ENCODE measurements around the gene DTX3L.

Gene DTX3L

DNA sequence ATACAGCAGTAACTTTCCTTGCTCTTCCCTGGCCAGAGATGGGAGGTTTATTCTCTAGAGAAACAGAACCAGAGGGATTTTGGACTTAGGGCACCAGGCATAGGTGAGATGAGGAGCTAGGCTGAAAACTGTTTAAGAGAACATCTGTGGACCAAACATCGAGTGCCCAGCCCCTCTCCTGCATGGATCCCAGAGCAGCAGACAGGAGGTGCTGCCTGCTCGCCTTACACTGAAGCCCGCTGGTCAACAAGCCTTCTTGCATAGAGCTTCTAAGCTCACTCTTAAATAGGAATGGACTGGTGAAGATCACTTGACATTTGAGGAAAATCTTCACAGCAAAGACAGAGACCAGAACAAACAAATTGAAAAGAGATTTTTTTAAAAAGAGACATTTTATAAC lies 54.5 kb downstream of the DTX3L start:
- no peak overlapping the region for H3K27ac ChIP-seq
- TF ChIP-seq, protein P1, sequence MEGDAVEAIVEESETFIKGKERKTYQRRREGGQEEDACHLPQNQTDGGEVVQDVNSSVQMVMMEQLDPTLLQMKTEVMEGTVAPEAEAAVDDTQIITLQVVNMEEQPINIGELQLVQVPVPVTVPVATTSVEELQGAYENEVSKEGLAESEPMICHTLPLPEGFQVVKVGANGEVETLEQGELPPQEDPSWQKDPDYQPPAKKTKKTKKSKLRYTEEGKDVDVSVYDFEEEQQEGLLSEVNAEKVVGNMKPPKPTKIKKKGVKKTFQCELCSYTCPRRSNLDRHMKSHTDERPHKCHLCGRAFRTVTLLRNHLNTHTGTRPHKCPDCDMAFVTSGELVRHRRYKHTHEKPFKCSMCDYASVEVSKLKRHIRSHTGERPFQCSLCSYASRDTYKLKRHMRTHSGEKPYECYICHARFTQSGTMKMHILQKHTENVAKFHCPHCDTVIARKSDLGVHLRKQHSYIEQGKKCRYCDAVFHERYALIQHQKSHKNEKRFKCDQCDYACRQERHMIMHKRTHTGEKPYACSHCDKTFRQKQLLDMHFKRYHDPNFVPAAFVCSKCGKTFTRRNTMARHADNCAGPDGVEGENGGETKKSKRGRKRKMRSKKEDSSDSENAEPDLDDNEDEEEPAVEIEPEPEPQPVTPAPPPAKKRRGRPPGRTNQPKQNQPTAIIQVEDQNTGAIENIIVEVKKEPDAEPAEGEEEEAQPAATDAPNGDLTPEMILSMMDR (IDR thresholded peaks at IDR 0.05): no peak
- no peak for TF ChIP-seq ZFX (IDR thresholded peaks at IDR 0.05; ENCODE audit: borderline replicate concordance)

DNA sequence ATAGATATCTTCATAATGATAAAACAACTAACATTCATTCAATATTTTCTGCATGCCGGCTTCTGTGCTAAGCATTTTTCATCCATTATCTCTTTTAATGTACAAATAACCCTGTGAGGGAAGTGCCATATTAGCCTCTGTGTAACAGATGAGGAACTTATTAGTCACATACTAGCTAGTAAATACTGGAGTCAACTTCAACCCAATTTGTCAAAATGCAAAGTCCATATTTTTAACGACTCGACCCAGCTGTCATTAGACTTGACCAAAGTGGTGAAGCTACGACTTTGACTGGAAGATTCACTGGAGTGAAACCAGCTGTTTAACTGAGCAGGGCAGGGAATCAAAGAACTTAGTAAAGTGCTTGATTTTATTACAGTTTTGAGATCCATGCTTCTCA lies 54.9 kb downstream of the DTX3L start:
- TF ChIP-seq, protein P1 (IDR thresholded peaks at IDR 0.05): no peak
- TF ChIP-seq ZFX (IDR thresholded peaks at IDR 0.05; ENCODE audit: borderline replicate concordance): no peak
- no peak overlapping the region for H3K27ac ChIP-seq

DNA sequence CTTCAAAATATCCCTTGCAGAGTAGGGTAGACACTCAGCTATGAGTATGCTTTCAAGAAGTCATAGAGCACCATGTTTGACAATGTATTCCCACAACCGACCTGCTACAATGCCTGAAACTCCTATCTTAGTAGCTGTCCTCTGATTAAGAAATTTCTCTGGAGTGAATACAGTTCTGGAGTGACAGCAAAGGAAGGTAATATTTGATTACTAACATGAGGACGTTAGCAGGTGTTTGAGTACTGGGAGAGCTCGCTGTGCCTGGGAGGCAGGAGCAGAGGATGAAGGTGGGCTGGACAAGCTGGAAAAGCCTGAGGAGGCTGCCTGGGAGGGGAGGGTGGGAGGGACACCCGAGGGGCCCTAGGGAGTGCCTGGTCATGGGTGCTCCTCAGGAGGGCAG lies 56.3 kb downstream of the DTX3L start:
- TF ChIP-seq, protein P1 (IDR thresholded peaks at IDR 0.05): no peak
- TF ChIP-seq ZFX (IDR thresholded peaks at IDR 0.05; ENCODE audit: borderline replicate concordance): no peak
- no peak overlapping the region for H3K27ac ChIP-seq

DNA sequence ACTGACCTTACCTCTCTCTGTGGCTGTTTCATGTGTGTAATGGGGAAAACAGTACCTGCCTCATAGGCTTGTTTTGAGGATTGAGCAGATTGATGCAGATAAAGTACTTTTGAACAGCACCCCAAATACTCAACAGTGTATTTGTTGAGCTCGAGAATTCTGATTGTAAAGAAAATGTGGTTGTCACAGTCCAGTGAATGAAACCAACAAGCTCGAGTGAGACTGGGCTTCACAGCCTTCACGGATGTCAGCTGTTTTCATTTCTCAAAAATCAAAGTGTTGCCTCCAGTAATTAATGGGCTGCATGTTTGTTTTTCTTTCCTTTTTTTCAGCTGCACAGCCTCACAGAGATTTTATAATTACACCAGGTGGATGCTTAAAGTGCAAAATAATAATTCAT lies 57.0 kb downstream of the DTX3L start:
- no peak overlapping the region for H3K27ac ChIP-seq

DNA sequence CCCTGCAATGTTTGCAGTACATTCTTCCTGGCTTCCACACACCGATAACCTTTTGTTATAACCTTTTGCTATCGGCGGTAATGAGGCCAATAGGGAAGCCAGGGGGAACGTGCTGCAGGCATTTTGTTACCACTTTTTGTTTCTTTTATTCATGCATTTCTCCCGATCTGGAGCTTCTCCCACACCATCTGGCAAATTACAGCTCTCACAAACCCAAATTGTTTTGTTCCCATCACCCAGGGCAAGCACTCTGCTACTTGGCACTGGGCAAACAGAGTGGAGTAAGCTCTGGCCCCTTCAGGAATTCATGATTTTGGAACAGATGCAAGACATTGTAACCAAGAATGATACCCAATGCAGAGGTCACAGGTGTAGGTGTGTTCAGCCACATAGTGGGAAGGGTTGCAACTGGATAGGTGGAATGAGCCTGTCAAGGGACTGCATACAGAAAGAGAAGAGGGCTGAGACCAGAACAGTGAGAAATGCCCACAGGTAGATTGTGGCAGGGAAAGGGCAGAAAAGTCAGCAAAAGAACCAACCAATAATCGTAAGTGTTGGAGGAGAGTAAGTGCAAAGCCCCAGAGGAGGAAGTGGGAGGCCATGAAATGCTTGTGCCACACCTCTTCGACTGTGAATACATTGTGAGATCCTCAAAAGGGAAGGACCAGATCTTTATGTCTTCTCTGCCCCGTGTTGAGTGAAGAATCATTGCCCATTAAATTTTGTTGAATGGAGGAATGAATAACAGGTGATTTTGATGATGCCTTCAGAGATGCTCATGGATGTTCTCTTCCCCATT lies 59.1 kb downstream of the DTX3L start:
- H3K27ac ChIP-seq: no peak overlapping the region
- TF ChIP-seq ZFX (IDR thresholded peaks at IDR 0.05; ENCODE audit: borderline replicate concordance): no peak
- TF ChIP-seq, protein P1 (IDR thresholded peaks at IDR 0.05): no peak

More for the DNA sequence above, 57.0 kb downstream of the DTX3L start:
- TF ChIP-seq ZFX (IDR thresholded peaks at IDR 0.05; ENCODE audit: borderline replicate concordance): no peak
- TF ChIP-seq, protein P1 (IDR thresholded peaks at IDR 0.05): no peak
